Left renal cortex interstitium (tissue), 4 donors: ENCODE data around the gene GNAO1. TPM values are rescaled to one million over a fixed set of nuclear protein-coding genes. Genes with fewer than 3 reads are reported as not detected.

ENCODE experiments used
- DNase-seq, 4 donors: peaks; one replicate each; pipeline ENCODE4 v3.0.0-alpha.2; 2013; ENCODE audit warnings: low read depth in 4 of 4, low spot score in 2 of 4, missing footprints in 1 of 4
- polyA plus RNA-seq, 4 donors: library from polyadenylated mRNA; unstranded; fragments of 120-200 nt; gene quantifications; one replicate each; pipeline ENCODE4 v1.2.1, GENCODE V29; 2013; ENCODE audit not compliant: insufficient read length in 4 of 4

The GNAO1 gene
- polyA plus RNA-seq, 4 donors, result 5.3 to 6.5 (median 6.1) TPM

DNA sequence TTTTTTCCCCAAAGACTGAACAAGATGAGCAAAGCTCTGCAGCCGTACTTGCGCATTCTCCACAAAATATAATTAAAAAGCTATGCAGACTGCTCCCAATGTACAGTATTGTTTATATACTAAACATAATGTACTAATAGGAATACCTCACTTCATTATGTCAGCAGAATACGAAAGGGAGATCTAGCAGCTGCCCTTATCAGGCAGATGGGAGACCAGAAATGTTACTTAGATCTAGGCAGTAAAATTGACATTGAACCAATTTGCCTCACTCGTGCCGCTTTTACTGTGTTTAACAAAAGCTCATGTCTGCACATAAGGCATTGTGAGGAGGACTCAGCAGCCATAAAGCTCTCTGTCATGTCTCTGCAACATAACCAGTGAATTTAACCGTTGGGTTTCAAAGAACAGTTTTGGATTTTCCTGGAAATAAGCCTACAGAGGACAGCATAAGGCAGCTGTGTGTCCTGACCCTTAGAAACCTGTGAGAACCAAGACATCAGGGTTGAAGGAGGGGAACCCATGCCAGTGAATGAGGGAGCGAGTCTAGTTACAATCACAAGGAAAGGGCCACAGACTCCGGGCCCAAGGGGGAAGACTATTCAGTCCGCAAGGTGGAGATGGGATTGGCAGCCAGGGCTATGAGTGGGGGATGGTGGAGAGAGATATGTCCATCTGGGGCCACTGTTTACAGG lies 71.4 kb downstream of the GNAO1 start:
- no peak for DNase-seq

DNA sequence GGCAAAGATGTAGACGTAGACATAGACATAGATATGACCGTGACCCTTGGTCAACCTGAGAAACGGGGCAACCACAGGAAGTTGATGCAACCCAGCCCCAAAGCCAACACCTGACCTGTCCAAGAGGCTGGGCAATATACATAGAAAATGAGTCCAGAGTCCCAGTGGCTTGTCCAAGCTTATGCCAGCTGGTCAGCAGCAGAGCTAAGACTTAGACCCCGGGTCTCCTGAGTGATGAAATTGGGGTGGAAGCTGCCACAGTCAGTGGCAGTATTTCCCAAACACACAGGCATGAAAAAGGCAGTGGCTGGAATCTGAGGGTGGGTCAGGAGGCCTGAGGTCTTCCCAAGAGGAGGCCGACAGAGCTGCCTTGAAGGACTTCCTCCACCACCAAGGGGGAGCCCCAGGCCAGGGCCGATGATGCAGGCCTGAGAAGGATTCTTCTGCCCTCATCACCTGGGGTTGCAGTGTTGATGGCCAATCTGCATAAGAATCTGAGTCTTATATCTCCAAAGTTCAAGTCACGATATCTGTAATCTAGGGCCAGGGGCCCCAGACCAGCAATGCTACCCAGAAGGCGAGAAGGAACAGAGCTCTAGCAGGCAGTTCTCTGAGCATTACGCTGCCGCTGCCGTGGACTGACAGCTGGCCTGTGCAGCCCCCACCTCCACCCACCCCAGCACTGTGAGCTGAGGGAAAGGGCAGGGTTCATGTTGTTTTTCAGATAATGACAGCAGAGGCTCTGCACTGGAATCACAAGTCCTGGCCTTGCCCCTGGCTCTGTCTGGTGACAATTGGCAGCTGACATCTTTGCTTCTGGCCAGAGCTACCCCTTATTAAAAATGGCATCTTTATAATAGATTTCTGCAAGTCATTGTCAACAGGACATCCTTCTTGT lies 72.7 kb downstream of the GNAO1 start:
- DNase-seq, result no peak

DNA sequence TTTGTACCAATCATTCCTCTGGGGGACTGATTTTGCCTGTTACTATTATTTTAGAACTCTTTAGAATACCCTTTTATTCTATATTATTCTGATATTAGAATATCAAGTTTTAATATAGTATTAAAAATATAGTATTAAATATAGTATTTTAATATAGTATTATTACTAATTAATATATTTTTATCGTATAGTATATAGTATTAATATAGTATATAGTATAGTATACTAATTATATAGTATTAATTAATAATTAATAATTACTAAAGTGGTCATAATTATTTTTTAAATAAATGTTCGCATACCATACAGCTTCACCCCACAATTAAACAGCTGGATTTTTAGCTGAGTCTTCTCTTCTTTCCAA lies 73.3 kb downstream of the GNAO1 start:
- no peak for DNase-seq

DNA sequence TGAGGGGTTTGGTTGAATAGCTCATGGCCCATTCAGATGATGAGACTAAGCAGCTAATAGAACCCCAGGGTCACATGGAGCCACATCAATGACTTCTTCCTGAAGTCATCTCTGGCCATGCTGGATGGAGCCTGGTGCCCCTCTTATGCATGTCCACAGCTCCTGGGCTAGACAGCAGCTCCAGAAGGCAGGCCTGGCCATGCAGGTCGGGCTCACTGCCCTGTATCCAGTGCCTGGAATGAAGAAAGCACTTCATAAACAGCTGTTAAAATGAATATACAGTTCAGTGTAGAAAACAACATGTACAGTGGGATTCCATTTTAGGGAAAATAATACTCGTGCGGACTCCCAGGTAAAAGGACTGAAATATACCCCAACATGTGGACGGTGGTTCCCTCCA lies 73.9 kb downstream of the GNAO1 start:
- DNase-seq, result no peak

DNA sequence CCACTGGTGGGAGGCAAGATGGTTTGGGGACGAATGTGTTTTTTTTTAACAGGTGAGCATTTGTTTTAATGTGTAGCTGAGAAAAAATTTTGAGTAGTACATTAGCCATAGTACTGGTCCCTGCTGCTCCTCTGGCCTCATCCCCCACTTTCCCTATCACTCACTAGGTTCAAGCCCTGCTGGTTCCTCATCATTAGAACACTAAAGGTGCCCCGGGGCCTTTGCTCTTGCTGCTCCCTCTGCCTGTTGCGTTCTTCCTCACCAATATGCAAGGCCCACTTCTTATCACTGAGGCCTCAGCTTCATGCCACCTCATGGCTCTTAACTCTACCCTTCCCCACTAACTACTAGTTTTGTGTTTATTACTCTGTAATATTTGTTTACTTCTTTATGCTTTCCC lies 74.5 kb downstream of the GNAO1 start:
- DNase-seq, result no peak

DNA sequence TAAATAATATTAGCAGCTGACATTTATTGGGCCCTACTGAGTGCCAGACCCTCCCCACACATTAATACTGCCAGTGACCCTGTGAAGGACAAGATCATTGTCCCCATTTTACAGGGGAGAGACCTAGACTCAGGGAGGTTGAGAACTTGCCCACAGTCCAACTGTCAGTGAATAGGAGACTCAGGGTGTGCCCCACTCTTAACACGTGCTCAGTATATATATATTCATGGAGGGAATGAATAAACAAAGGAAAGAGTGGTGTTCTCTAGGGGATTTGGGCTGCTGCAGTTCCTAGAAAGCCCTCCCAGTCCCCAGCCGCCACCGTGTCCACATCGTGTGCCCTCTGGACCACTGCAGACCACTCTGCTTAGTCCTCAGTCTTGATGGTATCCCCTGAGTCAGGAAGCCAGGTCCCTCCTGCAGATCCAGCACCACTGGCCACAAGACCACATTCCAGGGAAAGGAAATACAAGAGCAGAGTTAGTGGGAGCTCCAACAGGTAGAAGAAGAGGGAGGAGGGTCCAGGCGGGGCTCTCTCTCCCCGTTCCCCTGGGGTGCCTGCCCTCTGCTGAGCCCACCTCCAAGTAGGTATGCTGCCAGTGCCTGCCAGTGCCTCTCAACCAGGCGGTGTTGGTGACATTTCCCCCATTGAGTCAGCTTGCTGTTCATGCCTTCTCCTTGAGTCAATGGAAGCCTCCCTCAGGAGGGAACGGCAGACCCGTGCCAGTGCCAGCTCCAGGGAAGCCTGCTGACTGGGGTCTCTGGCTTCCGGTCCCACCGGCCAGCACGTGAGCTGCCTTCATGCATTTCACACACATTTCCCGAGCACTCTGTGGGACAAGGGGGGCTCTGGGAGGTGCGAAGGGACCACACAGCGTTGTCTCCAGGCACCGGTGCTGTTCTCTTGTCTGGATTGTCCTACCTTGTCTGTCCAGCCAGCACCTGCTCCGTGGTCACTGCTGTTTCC lies 75.6 kb downstream of the GNAO1 start:
- no peak for DNase-seq

DNA sequence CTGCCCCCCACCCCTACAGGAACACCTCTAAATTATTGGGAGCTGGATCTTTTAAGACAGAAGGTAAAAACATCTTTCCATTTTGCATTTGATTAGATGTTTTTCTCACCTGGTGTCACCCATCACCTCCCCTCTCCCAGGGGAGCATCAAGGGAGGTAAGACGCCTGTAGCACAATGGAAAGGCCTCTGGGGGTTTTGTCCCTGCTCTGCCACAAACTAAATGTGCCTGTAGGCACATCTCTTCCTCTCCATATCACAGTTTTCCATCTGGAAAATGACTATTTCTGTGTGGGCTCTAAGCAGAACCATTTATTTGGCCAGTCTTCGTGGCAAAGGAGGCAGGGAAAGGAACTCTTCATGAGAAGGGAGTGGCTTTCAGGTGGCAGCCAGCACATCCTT lies 76.6 kb downstream of the GNAO1 start:
- DNase-seq, result no peak

DNA sequence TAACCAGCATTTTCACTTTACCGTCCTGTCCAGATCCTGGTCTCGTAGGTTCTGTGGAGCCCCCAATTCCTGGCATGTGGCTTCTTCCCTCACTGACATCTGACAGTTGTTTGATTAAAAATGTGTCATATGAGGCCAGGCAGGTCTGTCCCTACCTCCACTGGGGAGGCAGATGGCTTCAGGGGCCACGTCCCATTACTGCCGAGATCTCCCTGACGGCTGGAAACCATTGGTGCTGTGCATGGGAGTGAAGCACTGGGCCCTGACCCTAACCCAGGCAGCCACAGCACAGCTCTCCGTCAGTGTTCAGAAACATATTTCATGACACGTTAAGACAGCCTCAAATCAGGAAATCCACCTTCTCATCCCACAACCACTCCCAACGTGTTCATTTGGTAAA lies 77.5 kb downstream of the GNAO1 start:
- DNase-seq, result no peak

DNA sequence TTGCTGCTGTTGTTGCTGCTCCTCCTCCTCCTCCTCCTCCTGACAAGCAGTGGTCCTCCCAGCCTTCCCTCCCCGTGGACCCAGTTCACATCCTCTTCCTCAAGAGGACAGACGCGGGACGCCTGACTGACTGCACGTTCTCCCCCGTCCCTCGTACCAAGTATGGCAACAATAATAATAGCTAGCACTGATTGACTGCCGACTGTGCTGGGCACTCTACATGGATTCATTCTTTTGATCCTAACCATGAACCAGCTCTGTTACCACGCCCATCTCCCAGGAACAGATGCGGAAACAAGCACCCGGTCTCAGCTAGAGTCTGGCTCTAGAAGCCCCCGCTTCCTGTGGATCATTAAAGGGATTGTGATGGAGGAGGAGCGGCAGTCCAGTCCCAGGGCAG lies 78.0 kb downstream of the GNAO1 start:
- no peak for DNase-seq

DNA sequence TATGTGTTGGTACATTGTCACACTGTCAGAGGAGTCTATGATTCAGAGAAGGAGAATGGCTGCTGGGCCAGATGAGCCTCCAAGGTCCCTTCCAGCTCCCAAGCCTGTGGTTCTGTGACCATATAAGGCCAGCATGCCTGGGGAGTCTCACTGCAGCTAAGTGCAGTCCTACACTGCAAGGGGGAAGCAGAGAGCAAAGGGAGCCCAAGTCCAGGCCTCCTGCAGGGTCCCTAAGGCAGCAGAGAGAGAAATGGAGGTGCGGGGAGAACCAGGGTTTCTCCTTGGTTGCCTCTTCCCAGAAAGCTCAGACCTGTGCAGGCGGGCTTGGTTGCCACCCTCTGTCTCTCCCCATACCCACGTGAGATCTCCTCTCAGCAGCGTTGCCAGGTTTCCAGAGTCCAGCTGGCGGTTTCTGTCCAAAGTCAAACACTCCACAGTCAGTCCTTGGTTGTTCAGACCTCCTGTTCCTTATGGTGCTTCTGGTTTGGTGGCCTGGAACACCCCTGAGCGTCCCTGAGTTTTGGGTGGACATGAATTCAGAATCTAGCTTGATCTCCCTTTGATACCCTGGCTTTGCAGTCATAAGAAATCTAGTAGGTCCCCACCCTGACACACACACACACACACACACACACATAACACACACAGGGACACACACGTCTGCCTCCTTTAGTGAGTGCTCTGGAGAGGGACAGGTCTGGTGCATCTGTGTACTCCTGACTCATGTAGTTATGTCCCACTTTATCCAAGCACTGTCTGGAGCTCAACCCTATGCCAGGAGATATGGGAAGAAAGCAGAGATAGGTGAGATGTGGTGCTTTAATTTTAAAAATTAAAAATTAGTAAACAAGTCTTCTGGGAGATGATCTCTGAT lies 78.8 kb downstream of the GNAO1 start:
- DNase-seq, result no peak

DNA sequence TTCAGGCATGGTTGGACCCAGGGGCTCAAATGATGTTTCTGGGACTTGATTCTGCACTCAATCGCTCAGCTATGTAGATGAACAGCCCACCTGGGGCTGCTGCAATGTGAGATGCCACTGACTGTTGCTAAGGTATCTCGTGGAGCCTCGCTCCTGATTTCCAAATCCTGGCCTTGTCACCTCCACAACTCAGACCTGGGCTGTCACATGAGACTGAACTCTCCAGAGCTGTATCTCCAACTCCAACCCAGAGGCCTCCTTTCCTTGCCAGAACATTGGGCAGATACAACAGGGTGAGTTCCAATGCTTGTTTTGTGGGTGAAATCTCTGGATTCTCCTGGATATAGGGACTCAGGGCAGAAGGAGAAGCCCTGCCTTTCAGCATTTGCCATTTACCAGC lies 79.5 kb downstream of the GNAO1 start:
- DNase-seq, result no peak

DNA sequence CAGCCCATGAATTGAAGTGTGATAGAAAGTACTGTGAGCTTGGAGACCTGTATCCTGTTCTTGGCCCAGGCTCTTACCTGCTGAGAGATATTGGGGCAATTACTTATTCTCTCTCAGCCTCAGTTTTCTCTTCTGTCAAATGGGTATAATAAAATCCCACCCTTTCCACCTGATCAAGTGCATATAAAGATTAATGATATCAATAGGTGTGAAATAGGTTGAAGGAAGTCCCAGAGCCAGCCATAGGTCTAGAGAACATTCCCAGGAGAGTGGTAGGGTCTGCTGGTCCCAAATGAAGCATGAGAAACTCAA lies 81.2 kb downstream of the GNAO1 start:
- DNase-seq, result no peak

DNA sequence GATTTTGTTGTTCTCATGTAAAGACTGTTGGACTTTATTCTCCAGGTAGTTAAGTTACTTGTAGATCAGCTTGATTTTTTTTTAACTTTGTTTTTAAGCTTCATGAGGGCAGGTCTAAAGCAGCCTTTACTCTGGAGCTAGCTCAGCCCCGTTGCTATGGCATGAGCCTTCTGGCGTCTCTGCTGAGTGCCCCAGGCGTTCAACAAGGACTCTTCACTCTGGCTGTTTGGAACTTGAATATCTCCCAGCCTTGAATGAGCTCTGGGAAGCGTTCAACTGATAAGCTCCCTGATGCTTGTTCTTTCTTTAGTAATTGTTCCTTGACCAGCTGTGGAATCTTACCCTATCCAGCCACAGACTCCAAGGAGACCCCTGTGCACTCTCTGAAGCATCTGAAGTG lies 82.3 kb downstream of the GNAO1 start:
- DNase-seq, result no peak

DNA sequence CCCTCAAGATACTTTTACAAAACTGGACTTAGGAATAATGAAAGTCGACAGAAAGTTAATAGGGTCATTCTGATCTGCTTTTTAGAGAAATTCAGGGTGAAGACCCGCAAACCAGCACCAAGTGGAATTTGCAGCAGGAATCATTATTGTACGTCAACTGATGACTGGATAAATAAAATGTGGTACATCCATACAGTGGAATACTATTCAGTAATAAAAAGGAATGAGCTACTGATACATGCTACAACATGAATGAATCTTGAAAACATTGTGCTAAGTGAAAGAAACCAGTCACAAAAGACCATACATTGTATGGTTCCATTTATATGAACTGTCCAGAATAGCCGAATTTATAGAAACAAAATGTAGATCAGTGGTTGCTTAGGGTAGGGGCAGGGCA lies 83.1 kb downstream of the GNAO1 start:
- DNase-seq, result no peak

DNA sequence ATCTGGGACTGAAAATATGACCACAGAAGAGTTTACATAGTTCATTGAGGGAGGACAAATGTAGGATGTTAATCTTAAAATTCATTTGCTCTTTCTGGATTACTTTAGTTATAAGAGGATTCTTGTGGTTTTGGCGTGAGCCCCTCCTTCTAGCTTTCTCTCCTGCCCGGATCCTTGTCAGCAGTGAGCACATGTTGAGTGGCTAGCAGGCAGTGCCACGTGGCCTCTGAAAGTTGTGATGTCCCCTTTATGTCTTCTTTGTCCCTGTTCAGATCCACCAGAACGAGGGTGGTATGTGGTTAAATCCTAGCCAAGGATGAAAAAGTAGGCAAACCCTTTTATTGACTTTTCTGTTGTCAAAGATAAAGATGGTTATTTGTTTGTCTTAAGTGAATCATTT lies 83.8 kb downstream of the GNAO1 start:
- no peak for DNase-seq

DNA sequence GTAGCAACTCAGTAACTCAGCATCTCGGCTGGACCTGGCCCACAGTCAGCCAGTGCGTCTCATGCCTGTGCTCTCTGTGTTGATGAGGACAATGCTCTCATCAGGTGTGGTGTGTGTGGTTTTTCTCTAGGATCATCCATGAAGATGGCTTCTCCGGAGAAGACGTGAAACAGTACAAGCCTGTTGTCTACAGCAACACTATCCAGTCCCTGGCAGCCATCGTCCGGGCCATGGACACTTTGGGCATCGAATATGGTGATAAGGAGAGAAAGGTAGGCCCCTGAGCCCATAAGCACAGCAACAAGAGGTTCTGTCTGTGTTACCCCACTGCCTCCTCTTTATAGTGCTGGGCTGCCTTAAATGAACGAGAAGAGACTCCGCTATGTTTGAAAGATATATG lies 84.5 kb downstream of the GNAO1 start:
- DNase-seq, result no peak

DNA sequence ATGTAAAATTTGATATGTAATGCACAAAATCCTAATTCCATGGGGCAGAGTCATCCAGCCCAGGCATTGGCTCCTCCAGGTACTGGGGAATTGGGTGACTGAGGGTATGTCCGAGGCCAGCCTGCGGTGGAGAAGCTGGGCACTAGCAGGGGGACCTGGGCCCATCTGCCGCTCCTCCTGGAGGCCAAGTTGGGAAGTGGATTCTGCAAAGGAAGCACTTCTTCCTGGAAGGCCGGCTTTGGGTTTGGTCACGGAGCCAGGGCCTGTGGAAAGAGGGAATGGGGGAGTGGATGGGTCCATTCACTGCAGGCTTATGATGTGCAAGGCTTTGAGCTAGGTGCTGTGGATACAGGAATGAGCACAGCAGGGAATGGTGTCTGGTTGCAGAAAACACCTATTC lies 85.8 kb downstream of the GNAO1 start:
- no peak for DNase-seq

DNA sequence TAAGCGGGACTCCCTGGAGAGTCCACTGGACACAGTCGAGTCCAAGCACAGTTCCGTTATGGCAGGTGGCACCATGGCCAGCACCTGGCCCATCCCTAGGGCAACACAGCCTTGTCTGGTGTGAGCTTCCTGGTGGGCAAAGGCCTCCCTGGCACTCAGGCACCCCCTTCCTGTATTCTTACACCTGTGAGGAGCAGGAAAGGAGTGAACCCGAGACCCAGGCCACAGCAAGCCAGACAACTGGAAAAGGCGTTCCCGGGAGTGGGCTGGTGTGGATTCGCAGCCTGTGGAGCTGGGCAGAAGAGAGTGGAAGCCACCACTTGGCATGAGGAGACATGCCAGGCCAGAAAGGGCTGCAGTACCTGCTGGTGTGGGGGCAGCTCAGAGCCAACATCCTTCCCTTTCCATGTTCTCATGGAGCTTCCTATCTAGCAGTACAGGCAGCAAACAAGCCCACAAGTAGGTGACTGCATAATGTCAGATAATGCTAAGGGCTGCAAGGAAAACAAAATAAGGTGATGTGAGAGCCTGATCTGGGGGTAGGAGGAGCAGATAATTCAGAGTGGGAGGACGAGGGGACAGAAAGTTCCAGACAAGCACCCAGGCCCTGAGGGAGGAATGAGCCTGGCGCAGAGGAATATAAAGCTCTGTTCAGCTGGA lies 87.0 kb downstream of the GNAO1 start:
- DNase-seq, result no peak

DNA sequence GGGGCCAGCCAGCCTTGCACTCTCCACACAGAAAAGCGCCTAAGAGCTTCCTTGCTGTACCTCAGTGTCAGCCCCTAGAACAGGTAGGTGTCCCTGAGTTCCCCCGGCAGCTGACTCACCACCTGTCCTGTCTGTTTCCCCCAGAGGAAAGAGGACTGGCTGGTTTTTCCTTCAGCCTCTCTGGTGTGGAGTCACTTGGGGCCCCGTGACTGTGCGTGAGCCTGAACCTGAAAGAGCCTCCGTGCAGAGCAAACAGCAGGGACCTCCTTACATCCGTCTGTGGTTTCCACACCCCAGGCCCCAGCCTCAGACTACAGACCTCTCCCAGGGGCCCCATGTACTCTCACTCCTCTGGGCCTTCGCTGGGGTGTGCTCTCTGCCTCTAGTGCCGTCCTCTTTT lies 87.8 kb downstream of the GNAO1 start:
- no peak for DNase-seq

DNA sequence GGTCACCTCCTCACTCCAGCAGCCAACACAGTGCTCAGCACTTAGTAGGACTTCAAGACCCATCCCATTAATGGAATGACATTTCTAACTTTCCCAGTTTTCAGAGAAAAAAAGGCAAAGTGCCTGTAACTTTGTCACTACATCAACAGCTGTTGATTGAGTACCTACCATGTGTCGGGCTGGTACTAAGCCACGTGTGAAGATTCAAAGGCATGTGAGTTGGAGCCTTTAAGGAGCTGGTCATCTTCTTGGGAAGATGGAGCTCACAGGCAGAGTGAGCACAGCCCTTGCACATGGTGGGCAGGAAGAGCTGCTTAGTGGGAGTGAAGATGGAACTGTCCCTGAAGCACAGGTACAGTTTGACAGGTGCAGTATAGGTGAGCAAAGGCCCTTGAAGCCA lies 88.6 kb downstream of the GNAO1 start:
- DNase-seq, result no peak
